ENCODE results near the gene AZI2. TPM values are rescaled to one million over a fixed set of nuclear protein-coding genes. Genes with fewer than 3 reads are reported as not detected.

The AZI2 gene, protein sequence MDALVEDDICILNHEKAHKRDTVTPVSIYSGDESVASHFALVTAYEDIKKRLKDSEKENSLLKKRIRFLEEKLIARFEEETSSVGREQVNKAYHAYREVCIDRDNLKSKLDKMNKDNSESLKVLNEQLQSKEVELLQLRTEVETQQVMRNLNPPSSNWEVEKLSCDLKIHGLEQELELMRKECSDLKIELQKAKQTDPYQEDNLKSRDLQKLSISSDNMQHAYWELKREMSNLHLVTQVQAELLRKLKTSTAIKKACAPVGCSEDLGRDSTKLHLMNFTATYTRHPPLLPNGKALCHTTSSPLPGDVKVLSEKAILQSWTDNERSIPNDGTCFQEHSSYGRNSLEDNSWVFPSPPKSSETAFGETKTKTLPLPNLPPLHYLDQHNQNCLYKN
- total RNA-seq, result 110 and 172 TPM in 2 replicates

DNA sequence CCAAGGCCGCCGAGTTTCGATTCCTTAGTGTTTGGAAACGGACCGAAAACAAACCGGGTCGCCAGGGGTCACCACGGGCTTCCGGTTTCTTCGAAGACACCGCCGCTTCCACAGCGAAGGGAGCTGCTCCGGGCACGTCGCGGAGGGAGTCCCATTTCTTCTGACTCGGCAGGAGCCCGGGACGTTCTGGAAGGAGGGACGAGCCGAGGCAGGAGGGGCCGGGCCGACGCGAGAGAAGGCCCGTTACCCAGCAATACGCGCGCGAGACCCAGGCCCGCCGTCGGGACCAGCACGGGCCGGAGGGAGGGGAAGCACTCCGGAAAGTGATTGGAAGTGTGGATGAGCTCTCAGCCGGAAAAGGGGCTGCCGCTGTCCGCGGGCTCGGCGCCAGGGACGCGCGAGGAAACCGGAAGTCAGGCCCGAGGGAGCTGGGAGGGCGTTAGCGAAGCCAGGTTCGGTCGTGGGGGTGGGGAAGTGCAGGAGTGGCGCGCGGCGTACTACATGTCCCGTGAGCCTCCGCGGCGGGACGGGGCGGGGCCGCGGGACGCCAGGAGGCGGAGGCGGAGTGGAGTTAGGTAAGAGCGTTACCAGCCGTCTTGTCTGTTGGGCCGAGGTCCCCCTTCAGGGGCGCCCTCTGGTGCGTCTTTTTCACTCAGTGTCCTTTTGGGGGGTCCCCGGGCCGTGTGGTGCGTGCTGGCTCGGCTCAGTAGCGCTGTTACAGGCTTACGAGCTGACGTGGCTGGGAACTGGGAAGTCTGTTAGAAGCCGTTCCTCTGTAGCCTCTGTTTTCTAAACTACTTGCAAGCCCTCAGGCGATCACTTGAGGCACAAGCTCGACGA lies at the start of gene AZI2, which contains the start of gene ZCWPW2:
AZI2 (minus strand) TSS at position 196 of the 840 bp plus-strand sequence. CDS start 8,207 bp downstream, outside the sequence.
ZCWPW2 (plus strand) TSS at position 93 of the 840 bp plus-strand sequence. CDS start 64,348 bp downstream, outside the sequence.

Other genes starting within 250 kb of the AZI2 start
- 2.0 and 5.5 TPM in 2 replicates for gene CMC1, start 107.2 kb downstream of the AZI2 start, total RNA-seq
- 0.66 and 1.3 TPM in 2 replicates for gene ZCWPW2, start 103 bp downstream of the AZI2 start, total RNA-seq

Data from smooth muscle cell of trachea (primary cell).